Glomerular visceral epithelial cell (primary cell): Measurements from ENCODE around the gene MTG1.
"Not testable (repeated sequence)": the region's sequence is repeated elsewhere in the genome, so short reads cannot be mapped to it uniquely, and the experiment has no call there.

Experiments used
- DNase-seq: peaks from one replicate; pipeline ENCODE4 v3.0.0-alpha.2; 2016; ENCODE audit errors: extremely low spot score

MTG1 gene

DNA sequence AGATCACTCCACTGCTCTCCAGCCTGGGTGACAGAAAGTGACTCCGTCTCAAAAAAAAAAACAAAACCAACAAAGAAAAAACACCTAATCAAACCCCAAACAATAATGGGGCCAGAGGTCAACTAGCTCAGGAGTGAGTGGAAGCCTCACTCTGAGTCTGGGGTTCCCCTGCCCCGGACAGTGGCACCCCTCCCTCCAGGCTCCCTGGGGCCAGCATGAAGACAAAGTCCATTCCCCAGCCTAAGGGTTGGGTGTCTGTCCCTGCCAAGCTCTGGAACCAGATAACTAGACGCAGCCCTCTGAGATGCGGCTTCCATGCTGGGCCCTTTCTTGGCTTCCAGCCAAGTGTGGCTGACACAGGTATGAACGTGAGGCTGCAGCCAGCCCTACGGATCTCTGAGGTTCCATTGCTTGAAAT is 34.4 kb upstream of the MTG1 start:
- no peak for DNase-seq

DNA sequence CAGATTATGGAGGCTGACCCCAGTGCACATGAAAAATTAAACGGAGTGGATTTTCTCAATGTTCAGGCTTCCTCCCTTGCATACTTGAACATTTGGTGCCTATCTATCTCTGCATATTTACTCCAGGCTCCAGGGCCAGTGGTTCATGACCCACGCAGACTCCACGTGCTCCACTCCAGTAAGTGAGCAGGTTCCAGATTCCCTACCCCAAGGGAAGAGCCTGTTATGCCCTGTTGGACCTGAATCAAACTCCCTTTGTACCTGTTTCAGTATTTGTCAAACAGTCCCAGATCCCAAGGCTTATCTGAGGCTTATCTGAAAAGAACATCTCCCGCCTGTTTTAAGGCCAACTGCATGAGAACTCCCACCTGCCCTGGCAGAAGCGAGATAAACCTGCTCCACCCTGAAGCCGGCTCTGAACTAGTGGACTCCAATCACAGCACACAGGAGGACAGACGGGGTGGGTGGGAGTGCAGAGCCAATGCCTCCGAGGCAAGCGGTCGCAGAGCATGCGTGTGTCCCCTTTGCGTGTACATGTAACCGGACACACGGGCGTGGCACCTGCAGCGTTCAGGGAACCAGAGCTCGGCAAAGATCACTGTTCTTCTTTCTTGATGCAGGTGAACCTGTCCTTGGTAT is 33.9 kb upstream of the MTG1 start:
- no peak for DNase-seq

DNA sequence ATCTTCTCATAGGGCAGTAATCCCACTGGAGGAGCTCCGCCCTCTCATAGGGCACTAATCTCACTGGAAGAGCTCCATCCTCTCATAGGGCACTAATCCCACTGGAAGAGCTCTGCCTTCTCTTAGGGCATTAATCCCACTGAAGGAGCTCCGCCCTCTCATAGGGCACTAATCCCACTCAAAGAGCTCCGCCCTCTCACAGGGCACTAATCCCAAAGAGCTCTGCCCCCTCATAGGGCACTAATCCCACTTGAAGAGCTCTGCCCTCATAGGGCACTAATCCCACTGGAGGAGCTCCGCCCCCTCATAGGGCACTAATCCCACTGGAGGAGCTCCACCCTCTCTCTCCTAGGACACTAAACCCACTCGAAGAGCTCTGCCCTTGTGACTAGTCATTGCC is 32.7 kb upstream of the MTG1 start:
- no peak for DNase-seq

- DNase-seq, result no peak
These were observed 32.0 kb upstream of the MTG1 start for GRCh38 chr10:133361773-133362441.

DNA sequence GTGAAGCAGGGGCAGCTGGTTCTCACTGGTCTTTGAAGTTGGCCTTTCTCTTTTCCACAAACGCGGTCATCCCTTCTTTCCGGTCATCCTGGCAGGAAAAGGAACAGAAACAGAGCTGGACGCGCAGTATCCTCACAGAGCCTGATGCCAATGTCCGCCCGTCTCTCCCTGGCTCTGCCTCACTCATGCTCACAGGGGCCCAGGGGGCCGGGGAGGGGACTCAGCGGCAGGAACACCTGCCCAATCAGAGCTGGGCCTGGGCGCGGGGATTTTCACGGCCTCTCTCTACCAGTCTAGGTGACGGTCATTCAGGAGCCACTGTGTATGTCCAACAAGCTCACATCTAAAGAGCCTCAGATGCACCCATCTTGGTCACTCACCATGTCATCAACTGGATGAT is 31.1 kb upstream of the MTG1 start:
- no peak for DNase-seq

DNA sequence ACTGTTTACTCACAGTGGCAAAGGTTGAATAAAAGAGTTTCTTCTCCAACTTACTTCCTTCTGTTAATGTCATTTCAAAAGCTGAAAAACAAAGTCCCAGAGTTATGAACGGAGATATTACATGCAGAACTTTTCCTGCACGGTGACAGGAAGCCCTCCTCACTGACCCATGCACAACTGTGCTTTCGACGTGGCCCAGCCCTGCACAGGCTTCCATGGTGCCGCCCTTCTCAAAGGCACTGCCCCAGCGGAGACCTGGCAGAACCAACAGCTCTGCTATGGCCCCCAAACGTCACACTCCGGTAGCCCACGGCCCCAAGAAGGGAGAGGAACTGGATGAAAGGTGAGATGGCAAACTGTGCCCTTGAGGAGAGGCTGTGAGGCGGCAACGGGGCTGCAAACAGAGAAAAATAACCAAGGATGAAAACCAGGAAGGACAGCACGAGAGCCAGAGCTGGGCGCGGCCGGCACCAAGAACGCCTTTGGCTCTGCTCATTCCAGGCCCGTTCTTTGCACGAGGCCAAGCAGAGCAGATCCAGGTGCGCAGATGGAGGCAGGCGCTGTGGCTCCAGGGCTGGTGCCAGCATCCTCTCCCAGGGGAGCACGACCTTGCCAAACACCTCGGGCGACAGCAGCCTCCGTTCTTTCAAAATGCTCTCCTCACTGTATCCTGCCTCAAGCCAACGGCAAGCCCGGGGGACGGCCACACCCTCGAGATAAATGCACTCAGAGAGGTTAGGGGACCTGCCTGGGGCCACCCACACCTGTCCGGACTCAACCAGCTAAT is 29.1 kb upstream of the MTG1 start:
- DNase-seq, result no peak

DNA sequence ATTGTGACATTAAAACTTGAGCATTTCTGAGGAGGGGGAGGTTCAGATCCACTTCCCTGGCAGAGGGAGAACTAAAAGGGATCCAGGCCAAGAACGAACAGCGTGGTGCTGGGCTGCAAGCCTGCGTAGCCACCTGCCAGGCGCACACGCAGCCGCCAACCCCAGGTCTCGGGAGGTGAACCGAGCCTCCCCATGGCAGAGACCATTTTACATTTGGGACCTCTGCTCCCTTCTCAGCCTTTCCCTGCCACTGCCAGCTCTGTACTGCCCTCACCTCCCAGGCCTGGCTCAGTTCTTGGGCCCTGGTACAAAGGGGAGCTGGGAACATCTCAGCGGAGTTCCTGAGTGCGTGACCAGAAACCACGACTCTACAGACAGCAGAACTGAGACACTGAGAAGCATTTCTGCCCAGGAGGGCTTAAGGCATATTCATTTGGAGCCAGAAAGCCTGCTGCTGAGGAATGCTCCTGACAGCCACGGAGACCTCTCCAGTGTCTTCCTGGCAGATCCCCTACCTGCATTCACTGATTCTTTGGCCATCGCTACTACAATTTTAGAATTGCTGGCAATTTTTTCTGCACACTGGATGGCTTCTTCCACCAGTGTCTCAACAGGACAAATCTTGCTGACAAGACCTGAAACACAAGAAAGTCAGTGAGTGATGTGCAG is 28.4 kb upstream of the MTG1 start:
- no peak for DNase-seq

DNA sequence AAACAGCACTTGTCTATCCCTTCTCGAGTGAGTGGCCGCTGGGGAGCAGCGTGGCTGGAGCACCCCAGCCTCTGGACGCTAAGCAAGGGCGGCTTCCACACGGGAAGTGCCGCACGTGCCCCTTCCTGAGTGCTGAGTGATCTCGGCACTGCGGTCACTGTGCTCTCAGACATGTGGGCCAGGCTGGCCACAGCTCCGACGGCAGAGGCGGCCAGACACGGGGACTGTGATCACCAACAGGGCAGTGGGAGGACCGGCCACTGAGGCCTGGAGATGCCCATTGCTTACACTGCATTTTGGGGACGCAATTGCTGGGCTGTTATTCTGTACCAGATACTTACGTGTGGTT is 27.9 kb upstream of the MTG1 start:
- DNase-seq, result no peak

- no peak for DNase-seq
These were observed 27.2 kb upstream of the MTG1 start for GRCh38 chr10:133366751-133367150.

DNA sequence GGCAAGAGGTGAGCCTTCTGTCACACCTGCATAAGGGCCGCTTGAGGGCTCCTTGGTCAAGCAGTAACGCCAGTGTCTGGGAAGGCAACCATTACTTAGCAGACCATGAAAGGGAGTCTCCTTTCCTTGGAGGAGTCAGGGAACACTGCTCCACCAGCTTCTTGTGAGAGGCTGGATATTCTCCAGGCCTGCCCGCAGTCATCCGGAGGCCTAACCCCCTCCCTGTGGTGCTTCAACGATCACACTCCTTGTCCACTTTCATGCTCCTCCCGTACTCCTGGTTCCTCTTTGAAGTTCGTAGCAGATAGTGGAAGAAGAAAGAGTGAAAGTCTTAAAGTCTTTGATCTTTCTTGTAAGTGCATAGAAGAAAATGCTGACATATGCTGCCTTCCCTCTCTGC is 26.5 kb upstream of the MTG1 start:
- not testable (repeated sequence) for DNase-seq

DNA sequence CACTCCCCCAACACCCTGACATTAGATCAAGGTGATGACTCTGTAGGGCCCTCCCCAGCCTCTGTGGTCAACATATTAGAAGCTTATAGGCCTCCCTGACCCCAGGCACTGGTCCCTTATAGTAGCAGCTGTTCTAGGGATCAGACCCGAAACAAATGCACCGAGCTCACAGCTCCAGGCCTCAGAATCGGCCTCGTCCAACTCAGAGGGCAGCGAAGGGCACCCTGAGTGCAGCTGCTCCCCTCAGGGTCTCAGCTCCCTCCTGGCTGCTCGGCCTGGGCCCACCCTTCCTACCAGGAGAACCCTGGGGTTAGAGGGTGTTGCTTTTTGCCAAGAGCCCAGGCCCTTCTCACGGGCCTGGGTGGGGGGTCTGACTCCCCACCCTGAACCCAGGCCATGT is 25.8 kb upstream of the MTG1 start:
- DNase-seq, result no peak

GRCh38 chr10:133370030-133370786 is 23.7 kb upstream of the MTG1 start:
- DNase-seq, result no peak

DNA sequence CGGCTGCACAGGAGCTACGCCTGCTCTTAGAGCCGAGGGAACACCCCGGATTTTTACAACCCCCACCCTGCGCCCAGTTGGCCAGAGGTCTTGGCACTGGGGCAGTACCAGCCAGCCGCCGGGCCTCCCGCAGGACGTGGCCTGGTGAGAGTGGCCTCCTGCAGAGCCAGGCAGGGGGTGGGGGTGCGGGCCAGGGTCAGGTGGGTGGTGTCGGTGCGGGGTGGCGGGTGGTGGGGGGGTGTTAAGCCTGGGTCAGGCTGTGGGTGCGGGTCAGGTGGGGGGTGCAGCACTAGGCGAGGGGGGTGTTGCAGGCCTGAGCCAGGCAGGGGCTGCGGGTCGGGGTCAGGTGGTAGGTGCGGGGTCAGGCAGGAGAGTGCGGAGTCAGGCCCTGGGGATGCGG is 21.4 kb upstream of the MTG1 start:
- DNase-seq, result no peak

DNA sequence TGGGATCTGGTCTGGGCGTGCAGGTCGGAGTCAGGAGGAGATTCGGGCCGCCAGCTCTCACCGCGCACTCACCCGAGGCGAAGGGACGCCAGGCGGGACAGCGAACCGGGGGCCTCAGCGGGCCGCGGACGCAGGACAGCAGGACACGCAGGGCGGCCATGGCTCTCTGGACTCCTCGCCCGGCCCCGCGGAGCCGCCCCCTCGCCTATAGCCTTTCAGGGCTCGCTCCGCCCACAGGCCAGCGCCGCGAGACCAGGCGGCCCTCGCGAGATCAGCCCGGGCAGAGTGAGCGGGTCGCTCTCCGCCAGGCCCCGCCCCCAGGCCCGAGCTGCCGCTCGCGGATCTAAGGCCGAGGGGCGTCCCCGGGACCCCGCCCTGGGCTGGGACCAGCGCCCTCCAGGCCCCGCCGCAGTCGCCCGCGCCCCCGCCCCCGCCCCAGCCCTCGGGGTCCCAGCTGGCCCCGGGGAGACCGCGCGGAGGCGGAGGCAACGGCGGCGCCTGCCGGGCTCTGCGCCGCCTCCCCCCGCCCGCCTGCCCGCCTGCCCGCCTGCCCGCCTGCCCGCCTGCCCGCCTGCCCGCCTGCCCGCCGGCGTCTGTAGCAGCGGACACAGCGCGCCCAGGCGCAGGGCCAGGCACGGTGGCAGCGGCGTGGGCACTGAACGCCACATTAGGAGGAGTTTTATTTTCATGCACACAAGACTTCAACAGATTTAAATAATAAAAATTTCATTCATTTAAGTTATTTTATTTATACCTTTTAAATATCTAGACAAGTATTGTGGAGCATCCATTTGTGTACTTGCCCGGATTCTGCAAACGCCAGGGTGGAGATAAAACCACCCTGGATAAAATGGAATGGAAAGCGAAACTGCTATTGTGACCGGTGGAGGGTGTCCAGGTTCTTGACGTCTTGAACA is 20.5 kb upstream of the MTG1 start, which contains the start of gene ECHS1:
TSS of gene ECHS1 (minus strand) at position 181 of the 917 bp plus-strand sequence. CDS start at position 160, 21 bp downstream.
- peak; percentile 92 for DNase-seq

DNA sequence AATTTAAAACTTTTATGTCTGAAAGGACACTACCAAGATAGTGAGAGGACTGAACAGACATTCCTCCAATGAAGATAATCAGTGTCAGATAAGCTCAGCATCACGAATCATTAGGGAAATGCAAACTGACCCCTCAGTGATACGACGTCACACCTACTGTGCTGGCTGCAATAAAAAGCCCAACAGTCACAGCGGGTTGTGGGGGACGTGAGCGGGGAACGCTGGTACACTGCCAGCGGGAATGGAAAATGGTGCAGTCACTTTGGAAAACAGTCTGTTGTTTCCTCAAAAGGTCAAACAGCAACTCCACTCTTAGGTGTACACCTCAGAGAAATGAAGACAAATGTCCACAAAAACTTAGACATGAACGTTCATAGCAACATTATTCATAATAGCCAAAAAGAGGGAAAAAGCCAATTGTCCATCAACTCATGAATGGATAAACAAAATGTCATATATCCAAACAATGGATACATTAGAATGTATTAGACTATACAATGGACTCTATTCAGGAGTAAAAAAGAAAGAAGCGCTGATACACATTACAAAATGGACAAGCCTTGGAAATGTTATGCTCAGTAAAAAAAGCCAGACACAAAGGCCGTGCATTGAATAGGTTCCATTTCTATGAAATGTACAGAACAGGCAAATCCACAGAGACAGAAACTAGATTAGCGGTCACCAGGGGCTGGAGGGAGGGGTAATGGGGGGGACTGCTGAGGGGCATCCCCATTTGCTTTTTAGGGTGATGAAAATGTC is 18.4 kb upstream of the MTG1 start:
- no peak for DNase-seq

GRCh38 chr10:133376183-133376582 is 17.8 kb upstream of the MTG1 start:
- DNase-seq, result not testable (repeated sequence)

DNA sequence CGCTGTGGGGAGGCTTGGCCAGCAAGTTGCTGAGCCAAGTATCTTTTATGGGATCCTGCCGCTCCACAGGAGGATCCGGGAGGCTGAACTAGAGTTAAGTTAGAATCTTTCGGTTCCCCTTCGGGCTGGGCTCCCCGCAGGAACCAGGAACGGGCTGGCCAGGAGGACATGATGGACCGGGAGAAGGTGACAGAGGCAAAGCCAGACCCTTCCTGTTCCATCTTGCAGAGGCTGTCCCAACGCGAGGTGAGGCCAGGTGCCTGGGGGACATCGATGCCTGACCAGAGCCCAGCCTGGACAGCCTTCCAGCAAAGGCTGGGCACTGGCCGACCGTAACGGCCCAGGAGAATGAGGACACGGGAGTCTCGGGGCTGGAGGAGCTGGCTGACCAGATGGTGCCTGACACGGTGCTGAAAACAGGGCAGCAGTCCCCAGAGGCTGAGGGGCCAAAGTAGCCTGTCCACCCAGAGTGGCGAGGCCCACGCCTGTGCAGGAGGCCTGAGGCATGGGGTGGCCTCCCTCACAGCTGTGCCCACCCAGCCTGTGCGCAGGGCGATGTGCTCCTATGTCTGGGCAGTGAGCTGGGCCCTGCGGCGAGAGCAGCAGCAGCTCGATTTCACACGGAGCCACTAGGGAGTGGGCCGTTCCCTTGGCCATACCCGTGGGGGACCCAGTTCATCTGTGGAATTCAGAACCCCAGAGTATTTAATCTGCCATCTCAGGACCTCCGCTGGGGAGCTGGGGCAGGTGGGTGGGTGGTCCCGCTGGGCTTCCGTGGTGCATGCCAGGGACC is 16.7 kb upstream of the MTG1 start:
- DNase-seq, result no peak

GRCh38 chr10:133377818-133378250 is 16.1 kb upstream of the MTG1 start:
- DNase-seq, result no peak
